Glutamatergic neuron (in vitro differentiated cells): ENCODE data around the gene CRMP1. TPM values are rescaled to one million over a fixed set of nuclear protein-coding genes. Genes with fewer than 3 reads are reported as not detected.

Source experiments
- DNase-seq: peaks from one replicate; pipeline ENCODE4 v3.0.0; 2022
- H3K27ac Mint-ChIP-seq: one replicate; pipeline ENCODE4 v1.8.0; 2020; ENCODE audit warnings: mild to moderate bottlenecking, mixed read lengths, inconsistent platforms; ENCODE audit not compliant: unreplicated experiment
- H3K27me3 Mint-ChIP-seq: one replicate; pipeline ENCODE4 v1.8.0; 2020; ENCODE audit warnings: mild to moderate bottlenecking, moderate library complexity, mixed read lengths, inconsistent platforms; ENCODE audit not compliant: unreplicated experiment
- H3K36me3 Mint-ChIP-seq: one replicate; pipeline ENCODE4 v1.8.0; 2020; ENCODE audit warnings: mild to moderate bottlenecking, mixed read lengths, inconsistent platforms; ENCODE audit not compliant: unreplicated experiment
- H3K4me1 Mint-ChIP-seq: one replicate; pipeline ENCODE4 v1.8.0; 2020; ENCODE audit warnings: mild to moderate bottlenecking, low read depth, mixed read lengths, inconsistent platforms; ENCODE audit not compliant: unreplicated experiment
- H3K4me3 Mint-ChIP-seq: one replicate; pipeline ENCODE4 v1.8.0; 2020; ENCODE audit warnings: mild to moderate bottlenecking, mixed read lengths, inconsistent platforms; ENCODE audit not compliant: unreplicated experiment
- H3K9me3 Mint-ChIP-seq: one replicate; pipeline ENCODE4 v1.8.0; 2020; ENCODE audit warnings: mild to moderate bottlenecking, moderate library complexity, mixed read lengths, inconsistent platforms; ENCODE audit not compliant: unreplicated experiment
- total RNA-seq: library from RNA; stranded (reverse); fragmentation: NEBNext Ultra II Directional; extraction: Animal tissue kit (Norgen Biotek cat#: 25700); gene quantifications from one replicate; pipeline ENCODE4 v1.2.1, GENCODE V29; 2021; ENCODE audit not compliant: unreplicated experiment
- TF ChIP-seq, protein P1 (sequence below): fragments of 200-600 bp; sonication (generic); IDR thresholded peaks from one replicate; pipeline ENCODE4 v1.5.0; 2021; ENCODE audit not compliant: partially characterized antibody, unreplicated experiment

CRMP1 gene
- total RNA-seq, 1 donor from 2014 or later = 947 TPM

DNA sequence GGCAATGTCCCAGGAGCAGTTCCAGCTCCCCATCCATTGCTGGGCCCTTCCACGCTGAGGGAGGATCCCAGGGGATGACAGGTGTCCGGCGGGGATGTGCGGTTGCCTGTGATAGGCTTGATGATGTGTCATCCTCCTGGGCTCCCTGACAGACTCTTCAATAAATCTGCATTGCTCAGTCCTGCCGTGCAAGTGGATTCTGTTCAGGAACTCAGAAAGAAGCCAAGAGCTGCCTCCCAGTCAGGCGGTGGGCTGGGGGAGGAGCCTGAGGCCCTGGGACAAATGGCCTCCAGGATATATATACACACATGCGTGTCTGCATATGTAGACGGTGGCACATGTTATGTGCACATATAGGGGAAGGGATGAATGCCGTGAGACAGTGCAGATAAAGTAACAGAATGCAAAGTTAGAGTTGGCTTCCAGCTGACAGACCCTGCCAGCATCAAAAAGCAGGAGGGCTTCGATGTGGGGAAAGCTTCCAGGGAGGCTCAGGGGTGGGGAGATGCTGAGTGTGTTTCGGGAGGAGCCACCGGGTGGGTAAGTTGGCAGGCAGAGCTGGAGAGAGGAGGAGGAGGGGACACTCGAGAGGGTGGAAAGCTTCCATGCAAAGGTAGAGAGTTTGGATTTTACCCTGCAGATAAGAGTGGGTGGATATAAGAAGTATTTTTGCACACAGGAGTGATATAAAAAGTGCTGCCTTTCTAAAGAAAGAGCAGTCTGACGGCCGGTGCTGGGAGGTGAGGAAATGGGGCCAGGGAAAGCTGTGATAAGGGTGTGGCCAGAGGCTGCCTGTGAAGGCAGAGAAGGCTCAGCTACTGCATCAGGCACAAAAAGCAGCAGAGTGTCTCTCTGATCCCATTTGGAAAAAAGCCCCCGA lies 28.5 kb upstream of the CRMP1 start:
- Mint-ChIP-seq H3K9me3 (peaks cover 7% of the 10 kb centered on the region), H3K27me3 (peaks cover 5% of the 10 kb centered on the region), H3K36me3 (no peaks in the 10 kb centered on the region), H3K4me3 (peak overlapping the region; percentile 57), H3K27ac (peak overlapping the region; percentile 64), H3K4me1 (peaks cover 32% of the 10 kb centered on the region)
- DNase-seq = no peak
- TF ChIP-seq, protein P1, sequence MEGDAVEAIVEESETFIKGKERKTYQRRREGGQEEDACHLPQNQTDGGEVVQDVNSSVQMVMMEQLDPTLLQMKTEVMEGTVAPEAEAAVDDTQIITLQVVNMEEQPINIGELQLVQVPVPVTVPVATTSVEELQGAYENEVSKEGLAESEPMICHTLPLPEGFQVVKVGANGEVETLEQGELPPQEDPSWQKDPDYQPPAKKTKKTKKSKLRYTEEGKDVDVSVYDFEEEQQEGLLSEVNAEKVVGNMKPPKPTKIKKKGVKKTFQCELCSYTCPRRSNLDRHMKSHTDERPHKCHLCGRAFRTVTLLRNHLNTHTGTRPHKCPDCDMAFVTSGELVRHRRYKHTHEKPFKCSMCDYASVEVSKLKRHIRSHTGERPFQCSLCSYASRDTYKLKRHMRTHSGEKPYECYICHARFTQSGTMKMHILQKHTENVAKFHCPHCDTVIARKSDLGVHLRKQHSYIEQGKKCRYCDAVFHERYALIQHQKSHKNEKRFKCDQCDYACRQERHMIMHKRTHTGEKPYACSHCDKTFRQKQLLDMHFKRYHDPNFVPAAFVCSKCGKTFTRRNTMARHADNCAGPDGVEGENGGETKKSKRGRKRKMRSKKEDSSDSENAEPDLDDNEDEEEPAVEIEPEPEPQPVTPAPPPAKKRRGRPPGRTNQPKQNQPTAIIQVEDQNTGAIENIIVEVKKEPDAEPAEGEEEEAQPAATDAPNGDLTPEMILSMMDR = no peak

DNA sequence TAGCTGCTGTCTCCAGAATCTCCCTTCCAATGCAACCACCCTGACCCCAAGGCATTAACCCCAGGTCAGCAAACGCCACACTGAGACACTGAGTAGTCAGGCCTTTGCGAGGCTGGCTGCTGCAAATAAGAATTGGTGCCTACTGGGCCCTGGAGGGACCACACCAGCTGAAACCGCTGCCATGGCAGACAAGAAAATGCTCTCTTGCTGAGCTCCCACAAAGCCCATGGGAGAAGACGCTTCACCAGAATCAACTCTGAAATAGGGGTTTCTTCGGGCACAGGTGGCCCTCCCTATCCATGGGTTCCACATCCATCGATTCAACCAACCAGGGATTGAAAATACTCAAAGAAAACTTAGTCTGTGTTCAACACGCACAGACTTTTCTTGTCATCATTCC lies 26.7 kb upstream of the CRMP1 start:
- H3K36me3 Mint-ChIP-seq = no peaks in the 10 kb centered on the region
- peaks cover 5% of the 10 kb centered on the region for H3K9me3 Mint-ChIP-seq
- H3K4me3 Mint-ChIP-seq = no peak overlapping the region
- DNase-seq = no peak
- no peak overlapping the region for H3K27ac Mint-ChIP-seq
- TF ChIP-seq, protein P1 = no peak
- H3K27me3 Mint-ChIP-seq = peaks cover 5% of the 10 kb centered on the region
- peaks cover 28% of the 10 kb centered on the region for H3K4me1 Mint-ChIP-seq

DNA sequence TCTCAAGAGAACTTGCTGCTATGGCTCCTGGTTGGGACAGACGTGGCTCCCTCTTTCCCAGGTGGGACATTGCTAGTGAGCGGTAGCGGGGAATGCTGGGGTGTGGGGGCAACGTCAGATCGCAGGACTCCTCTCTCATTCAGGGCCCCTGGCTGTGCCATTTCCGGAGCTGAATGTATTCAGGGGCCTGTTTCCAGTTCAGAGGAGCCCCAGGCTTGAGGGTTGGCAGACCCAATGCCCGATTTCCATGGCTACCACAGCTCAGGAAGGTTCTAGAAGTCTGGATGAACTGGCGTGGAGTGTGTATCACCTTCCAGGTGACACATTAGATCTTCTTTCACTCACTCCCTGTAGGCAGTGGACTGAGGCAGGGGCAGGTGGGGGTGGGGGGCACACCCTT lies 26.2 kb upstream of the CRMP1 start:
- peaks cover 5% of the 10 kb centered on the region for H3K27me3 Mint-ChIP-seq
- TF ChIP-seq, protein P1 = no peak
- H3K4me3 Mint-ChIP-seq = no peak overlapping the region
- DNase-seq = no peak
- H3K36me3 Mint-ChIP-seq = no peaks in the 10 kb centered on the region
- peaks cover 27% of the 10 kb centered on the region for H3K4me1 Mint-ChIP-seq
- no peak overlapping the region for H3K27ac Mint-ChIP-seq
- H3K9me3 Mint-ChIP-seq = peaks cover 5% of the 10 kb centered on the region

DNA sequence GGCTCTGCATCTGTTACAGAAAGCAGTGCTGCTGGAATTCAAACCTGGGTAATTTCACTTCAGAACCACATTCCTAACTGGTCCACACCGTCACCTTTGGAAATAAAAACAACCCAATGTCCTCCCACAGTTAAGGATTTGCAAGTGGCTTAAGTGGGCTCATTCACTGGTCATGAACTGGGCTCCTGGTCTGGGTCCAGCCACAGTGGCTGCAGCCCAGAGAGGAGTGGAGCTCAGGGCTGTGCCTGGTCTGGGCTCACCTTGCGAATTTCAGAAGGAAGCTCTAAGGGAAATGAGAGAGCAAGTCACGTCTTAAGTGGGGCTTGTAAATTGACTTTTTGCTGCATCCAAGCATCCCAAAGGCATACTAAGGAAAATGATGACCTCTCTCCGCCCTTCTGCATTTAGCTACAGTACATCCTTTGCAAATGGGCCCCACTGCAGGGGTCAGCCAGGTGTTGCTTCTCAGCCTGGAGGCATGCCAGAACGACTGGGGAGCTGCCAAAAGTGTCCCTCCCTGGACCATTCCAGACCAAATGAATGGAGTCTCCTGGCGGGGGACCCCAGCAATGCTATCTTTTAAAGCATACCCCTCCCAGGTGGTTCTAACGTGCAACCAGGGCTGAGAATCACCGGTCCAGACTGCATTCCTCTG lies 25.6 kb upstream of the CRMP1 start:
- DNase-seq = no peak
- Mint-ChIP-seq H3K9me3 (peaks cover 5% of the 10 kb centered on the region), H3K4me3 (no peak overlapping the region), H3K36me3 (no peaks in the 10 kb centered on the region), H3K4me1 (peaks cover 29% of the 10 kb centered on the region), H3K27me3 (peaks cover 5% of the 10 kb centered on the region), H3K27ac (no peak overlapping the region)
- TF ChIP-seq, protein P1 = no peak

DNA sequence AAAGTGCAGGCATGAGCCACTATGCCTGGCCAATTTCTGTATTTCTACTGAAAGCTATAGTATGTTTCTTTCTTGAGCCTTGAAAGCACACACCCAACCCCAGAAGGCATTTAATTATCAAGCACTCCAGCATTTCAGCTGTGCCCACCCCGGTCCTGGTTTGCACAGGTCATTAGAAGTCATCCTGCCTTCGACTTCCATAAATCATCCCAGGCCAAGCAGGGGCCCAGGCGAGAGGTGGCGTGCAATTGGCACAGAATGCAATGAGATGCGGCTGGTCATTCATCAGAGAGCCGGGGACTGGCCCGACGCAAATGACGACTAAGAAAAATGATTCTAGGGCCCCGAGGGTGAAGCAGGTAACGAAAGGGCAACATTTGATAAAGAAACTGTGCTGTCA lies 24.8 kb upstream of the CRMP1 start:
- Mint-ChIP-seq H3K27me3 (peaks cover 2% of the 10 kb centered on the region), H3K4me3 (no peak overlapping the region), H3K9me3 (peaks cover 6% of the 10 kb centered on the region), H3K4me1 (peaks cover 28% of the 10 kb centered on the region), H3K27ac (no peak overlapping the region), H3K36me3 (no peaks in the 10 kb centered on the region)
- DNase-seq = no peak
- TF ChIP-seq, protein P1 = no peak
